HG02973 (cell line): ENCODE measurements around the gene PPP2R5A.

Source experiments
- ATAC-seq: cut with Tn5 transposase; IDR thresholded peaks from one replicate; pipeline ENCODE4 v1.9.1; 2021; ENCODE audit warnings: moderate library complexity; ENCODE audit not compliant: unreplicated experiment

The PPP2R5A gene

DNA sequence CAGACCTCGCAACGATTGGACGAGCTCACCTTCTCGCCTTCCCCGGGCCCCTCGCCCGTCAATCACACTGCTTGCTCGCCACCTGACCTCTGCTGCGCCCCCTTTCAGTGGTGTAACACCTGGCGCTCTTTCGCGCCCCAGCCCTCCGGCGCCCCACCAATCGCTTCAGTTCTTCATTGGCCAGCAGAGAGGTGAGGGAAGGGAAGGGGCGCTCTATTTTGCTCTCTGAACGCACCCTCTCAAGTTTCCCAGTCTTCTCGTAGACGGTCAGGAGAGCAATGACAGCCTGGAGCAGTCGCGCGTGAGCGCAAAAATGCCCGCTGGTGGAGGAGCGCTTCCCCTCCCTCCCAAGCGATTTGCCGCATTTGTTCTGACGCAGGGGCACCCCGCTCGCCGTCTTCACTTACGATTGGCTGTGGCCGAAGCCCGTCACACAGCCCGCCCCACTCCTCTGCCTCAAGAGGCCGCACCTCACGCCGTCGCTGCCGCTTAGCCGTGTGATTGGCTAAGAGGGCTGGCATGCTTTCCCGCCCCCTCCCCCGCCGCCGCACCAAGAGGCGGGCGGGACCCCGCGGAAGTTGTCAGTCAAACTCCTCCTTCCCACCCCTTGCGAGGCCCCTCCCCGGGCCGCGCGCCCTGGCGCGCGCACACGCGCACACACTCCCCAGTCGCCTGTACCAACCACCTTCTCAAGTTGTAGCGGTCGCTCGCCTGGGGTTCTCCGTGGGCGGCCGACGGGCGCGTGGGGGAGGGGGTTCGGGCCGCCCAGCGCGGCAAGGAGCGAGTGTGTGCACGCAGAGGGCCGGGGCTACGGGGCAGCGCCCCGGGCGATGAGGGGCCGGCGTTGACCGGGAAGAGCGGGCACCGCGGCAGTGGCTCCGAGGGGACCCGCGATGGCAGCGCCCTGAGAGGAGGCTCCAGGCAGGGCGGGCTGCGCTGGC lies at the start of gene PPP2R5A:
Gene PPP2R5A (plus strand): TSS at position 667 of the 941 bp plus-strand sequence. CDS start 701 bp downstream, outside the sequence.
- ATAC-seq = peak; percentile 87

DNA sequence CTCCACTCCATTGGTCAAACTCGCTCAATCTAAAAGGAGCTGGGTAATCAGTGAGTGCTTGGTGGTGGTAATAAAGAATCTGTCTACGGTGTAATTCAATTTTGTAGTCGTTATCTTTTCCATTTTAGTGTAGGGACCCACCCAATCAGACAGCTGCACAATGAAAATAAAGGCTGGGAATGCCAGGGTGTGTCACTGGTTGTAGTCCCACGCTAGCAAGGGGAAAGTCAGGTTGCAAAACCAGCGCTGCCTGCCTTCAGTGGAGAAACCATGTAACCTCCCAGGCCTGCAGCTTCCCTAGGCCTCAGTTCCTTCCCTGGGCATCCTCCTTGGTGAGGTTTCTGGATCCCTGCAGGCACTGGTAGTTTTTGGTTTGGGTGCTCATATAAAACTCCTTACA lies 49.4 kb upstream of the PPP2R5A start:
- no peak for ATAC-seq

- ATAC-seq = no peak
These were observed 48.5 kb upstream of the PPP2R5A start for GRCh38 chr1:212236664-212237220.

DNA sequence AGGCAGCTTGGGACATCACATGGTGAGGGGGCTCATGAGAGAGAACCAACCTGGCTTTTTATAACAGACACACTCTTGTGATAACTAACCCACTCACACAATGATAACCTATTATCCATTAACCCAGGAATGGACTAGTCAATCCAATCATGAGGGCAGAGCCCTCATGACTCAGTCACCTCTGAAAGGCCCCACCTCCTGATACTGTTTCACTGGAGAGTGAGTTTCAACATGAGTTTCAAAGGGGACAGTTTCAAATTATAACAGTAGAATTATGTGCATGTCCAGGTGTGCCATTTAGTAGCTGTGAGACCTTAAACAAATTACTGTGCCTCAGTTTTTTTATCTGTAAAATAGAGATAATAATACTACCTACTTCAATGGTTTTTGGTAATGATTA lies 47.6 kb upstream of the PPP2R5A start:
- peak; percentile 97 for ATAC-seq

- no peak for ATAC-seq
These were observed 46.7 kb upstream of the PPP2R5A start for GRCh38 chr1:212238552-212238951.

DNA sequence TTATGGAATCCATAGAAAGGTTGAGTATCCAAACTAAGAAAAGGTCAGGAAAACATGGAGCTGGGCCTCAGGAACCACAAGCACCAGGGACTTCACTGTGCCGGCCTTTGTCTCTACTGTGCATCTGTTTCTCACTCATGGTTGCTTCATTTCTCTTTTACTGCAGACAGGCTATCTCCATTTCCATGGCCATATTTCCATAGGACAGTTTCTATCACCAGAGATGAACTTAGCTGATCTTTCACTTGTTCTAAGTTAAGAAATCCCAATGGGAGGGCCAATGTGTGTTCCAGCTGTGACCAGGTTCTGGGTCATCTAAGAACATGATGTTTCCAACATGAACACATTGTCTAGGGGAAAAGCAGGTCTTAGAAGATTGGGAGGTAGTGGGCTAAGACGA lies 43.7 kb upstream of the PPP2R5A start:
- no peak for ATAC-seq

DNA sequence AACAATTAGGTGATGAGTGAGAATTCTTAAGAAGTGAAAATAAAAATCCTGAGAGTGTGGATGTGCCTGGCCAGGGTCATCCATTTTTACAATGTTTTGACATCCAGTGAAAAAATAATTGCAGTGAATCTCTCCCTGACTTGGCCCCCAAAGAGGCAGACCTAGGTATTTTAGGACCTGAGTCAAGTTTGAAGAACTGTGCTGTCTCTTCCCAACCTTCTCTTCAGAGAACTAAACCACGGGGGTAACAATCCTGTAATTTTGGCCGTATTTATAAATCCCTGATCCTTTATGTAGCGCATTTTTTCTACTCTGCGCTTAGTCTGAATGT lies 43.3 kb upstream of the PPP2R5A start:
- no peak for ATAC-seq

DNA sequence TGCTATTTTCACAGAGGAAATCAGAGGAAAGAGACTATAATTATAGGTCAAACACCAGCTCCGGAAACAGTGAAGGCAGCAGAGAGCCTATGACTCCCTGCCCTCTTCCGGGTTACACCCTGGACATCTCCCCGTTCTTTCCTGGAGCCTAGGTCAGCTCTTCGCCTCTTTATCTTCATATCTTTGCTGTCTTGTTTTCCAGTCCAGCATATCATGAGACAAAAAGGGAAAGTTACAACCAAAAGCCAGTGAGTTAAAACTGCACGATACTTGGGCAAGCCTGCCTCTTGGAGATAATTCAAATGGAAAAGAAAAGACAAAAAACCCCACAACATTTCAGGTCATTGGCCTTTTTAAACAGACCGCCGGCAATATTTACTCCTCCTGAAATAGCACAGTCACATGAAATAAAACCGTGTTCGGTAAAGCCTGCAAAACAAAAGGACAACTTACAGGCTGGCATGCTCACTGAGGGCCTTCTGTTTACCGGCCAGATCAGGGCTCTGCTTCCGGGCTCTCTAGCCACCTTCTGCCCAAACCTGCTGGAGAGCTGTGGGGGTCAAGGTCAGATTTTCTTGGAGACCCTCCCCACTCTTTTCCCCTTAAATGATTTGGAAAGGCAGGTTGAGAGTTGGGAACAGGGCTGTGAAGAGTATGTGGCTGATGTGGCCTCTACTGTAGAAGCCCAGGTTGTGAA lies 42.8 kb upstream of the PPP2R5A start:
- no peak for ATAC-seq

DNA sequence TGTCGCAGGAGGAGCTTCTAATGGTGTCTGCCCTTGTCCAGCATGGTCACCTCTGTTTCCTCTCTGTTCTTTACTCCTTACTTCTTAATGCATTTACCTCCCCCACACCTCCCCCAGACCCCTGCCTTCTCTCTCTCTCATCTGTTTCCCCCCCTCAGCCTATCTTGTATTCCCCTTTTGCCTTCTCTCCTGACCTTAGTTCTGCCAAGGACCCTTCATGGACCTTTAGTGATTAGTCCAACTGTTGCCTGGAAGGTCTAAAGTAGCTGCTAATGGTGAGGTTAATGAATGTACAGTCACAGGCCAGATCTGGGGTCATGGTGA lies 42.3 kb upstream of the PPP2R5A start:
- no peak for ATAC-seq

- ATAC-seq = no peak
These were observed 40.8 kb upstream of the PPP2R5A start for GRCh38 chr1:212244441-212244840.

GRCh38 chr1:212247179-212247721 lies 38.0 kb upstream of the PPP2R5A start:
- no peak for ATAC-seq

- no peak for ATAC-seq
These were observed 37.2 kb upstream of the PPP2R5A start for GRCh38 chr1:212247988-212248387.

DNA sequence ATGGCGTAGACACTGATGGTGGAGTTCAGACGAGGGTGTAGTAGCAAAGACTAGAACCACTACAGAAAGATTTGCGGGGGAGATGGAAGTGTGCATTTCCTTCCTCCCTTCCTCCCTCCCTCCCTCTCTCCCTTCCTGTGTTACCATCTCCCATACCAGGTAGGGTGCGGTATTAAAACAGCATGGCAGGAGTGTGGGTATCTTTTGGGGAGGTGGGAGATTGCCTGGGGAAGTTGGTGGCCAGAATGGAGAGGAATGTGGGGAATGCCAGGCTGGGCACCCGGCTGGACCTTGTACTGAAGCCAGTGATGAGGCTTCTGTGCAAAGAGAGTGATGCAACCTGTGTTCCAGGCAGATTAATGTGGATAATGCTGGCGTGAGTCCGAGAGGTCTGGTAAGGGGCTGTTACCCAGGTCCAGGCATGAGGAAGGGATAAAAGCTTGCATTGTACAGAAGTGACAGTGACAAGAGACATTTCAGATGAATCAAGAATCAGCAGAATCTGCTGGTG lies 30.3 kb upstream of the PPP2R5A start:
- ATAC-seq = no peak

DNA sequence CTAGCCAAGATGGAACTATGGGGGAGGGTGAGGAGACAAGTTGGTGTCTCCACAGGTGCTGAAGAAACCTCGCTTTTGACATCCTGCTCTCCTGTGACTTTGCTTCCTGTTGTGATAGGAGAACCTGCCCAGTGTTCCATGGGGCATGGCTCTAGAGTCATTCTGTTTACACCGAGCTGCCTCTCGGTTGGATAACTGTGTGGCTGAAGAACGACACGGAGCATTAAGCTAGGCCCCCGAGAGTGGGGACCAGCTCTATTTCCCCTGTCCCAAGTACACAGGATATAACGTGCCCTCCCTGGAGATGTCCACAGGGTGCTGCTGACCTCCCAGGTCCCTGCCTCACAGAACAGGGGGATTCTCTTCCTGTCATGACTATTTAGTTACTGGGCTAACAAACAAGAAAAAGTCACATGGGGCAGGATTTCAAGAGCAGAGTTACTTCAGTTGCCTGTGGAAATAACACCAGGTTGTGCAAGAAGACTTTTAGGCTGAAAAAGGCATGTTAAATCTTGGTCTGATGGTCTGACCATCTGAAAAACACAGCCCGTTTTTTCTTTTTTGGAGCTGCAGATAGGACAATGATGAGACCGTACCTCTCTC lies 29.4 kb upstream of the PPP2R5A start:
- no peak for ATAC-seq

DNA sequence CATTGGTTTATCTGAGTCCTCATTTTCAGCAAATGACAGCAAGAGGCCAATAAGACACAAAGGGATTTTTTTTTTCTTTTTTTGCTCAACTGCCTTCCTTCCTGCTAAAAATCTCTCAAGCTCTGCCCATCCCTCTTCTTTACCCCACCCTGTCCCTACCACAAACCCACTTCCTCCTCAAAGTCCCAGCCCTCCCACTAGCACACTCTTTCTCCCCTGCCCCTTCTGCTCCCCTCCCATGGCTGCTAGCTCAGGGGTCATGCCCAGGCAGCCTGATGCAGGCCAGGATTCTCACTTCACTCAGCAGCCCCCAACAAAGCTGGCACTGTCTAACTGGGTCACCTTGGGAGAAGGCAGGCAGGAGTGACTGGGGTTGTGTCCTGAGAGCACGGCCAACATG lies 28.8 kb upstream of the PPP2R5A start:
- no peak for ATAC-seq

- no peak for ATAC-seq
These were observed 28.1 kb upstream of the PPP2R5A start for GRCh38 chr1:212257157-212257556.

- no peak for ATAC-seq
These were observed 25.3 kb upstream of the PPP2R5A start for GRCh38 chr1:212259693-212260480.

DNA sequence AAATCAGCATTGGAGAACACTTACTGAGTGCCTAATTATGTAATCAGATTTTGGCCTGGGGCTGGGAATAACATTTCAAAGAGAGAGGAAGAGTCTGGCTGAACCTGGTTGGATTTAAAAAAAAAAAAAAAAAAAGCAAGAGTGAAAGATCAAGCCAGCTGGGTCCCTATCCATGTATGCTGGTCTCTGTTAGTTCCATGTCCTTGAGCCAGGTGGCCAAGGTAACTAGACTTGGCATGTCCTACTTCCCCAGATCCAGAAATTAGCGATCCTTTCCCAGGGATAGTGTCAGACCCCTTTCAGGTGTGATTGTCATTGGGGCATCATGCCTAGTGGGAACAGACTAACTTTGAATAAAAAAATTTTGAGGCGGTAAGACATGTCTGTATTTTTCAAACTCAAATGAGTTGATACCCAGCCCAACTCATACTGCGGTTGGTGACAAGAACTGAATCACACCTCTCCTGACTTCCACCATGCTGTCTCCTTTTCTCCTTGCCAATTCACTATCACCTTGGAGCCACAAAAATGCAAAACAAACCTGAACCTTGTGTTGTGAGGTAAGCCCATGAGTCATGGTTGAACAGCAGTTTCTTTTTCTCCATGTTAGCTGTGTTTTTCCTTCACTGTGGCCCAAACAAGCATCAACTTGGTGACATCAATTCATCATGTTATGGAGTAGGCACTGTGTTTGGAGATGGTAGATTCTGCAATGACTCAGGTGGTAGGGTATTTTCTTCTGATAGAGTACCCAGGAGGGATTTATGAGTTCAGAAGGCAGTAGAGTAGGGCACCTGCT lies 24.5 kb upstream of the PPP2R5A start:
- ATAC-seq = no peak

DNA sequence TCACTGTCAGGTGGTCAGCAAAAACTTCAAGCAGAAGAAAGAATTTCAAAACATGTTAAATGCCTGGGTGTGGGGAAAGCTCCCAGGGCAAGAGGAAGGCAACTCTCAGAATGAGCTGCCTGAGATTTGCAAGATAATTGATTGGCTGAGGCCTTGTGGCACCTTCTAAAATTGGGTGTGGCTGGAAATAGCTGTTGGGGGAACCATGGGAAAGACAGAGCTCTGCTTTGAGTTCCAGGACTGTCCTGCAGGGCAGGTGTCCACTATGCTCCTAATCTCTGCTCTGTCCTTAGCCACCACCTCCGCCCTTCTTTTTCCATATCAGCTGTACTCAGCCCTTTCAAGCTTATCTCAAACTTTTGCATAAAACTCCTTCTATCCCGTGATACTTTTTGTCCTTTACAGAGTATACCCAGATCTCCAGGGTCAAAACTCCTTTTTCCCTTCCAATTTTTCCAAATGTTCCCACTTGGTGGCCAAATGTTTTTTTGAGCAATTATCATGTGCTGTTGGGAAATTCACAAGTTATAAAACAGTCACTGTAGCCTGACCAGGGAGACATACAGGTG lies 23.8 kb upstream of the PPP2R5A start:
- ATAC-seq = no peak
